ENCODE results near the gene ENHO. TPM values are rescaled to one million over a fixed set of nuclear protein-coding genes. Genes with fewer than 3 reads are reported as not detected.
A peak's percentile ranks its signal among the peaks of the same experiment; 100 is the strongest.

The ENHO gene
- total RNA-seq, 1 donor from 2014 or later = not detected

DNA sequence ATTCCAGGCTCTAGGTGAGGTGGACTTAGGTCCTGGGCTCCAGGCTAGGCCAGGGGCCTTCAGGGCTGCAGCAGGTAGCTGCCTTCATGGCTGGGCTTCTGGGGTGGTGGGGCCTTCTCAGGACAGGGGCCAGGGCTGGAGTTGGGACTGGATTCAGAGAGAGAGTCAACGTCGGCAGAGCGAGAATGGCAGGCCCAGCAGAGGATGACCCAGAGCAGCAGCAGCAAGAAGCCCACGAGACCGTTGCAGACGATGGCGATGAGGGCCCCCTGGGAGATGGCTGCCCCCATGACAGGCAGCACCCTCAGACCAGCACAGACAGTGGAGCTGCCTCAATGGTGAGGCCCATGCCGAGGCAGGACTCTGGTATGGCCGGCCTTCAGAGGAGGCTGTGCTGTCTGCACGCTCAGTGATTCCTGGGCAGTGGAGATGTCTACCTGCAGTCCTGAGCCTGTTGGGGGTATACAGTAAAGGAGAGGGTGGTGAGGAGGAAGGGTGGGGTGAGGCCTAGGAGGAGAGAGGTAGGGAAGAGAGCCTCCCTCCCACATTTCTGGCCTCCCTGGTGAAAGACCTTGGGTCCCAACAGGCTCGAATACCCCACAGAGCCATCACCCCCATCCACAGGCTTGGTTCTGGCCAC is 1.3 kb downstream of the ENHO start:
- TF ChIP-seq, protein P1, sequence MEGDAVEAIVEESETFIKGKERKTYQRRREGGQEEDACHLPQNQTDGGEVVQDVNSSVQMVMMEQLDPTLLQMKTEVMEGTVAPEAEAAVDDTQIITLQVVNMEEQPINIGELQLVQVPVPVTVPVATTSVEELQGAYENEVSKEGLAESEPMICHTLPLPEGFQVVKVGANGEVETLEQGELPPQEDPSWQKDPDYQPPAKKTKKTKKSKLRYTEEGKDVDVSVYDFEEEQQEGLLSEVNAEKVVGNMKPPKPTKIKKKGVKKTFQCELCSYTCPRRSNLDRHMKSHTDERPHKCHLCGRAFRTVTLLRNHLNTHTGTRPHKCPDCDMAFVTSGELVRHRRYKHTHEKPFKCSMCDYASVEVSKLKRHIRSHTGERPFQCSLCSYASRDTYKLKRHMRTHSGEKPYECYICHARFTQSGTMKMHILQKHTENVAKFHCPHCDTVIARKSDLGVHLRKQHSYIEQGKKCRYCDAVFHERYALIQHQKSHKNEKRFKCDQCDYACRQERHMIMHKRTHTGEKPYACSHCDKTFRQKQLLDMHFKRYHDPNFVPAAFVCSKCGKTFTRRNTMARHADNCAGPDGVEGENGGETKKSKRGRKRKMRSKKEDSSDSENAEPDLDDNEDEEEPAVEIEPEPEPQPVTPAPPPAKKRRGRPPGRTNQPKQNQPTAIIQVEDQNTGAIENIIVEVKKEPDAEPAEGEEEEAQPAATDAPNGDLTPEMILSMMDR (IDR thresholded peaks at IDR 0.05; ENCODE audit: insufficient read depth, low read length, severe bottlenecking) = no peak
- DNase-seq (ENCODE audit: low read depth) (no peak), FAIRE-seq (no peak)
- peaks cover 15% of the 10 kb centered on the region for H3K27me3 ChIP-seq (ENCODE audit: control insufficient read depth, insufficient read depth, low read length)
- no peaks in the 10 kb centered on the region for H3K36me3 ChIP-seq (ENCODE audit: control insufficient read depth, insufficient read depth, low read length)
- no peak overlapping the region for H3K4me3 ChIP-seq (ENCODE audit: low read depth, low read length)

DNA sequence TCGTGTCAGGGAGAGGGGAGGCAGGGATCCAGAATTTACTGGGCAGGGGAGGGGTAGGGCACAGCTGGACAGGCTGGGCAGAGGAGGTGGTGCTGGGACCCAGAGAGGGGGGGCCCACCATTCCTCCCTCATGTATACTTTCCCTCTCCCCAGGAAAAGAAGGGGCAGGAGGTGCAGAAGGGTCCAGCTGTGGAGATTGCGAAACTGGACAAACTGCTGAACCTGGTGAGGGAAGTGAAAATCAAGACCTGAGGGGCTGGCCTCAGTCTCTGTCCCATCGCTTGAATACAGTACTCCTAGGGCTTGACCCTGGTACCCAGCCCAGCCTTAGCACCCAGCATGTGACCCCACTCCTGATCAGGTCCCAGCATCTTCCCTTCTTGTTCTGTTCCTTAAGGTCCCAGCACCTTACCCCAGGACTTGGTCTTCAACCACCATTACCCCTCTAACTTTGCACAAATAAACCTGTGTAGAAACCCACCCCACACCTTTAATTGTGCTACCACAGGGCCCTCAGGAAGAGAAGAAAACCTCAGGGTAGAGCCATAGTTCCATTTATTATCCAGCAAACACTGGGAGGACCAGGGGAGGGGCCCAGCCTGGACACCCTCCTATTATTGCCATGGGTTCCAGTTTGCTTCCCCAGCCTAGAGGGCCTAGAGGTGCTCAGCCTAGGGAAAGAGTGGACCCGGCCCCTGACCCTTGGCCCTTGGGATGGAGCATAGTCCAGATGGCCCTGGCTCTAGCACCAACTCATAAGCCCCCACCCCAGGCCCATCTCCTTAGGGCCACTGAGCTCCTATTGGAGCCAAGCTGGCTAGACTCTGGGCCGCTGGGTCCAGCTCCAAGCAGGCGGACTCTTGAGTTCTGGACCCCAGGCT is 2.0 kb downstream of the ENHO start:
- Histone ChIP-seq H3K27me3 (ENCODE audit: control insufficient read depth, insufficient read depth, low read length) (peaks cover 12% of the 10 kb centered on the region), H3K36me3 (ENCODE audit: control insufficient read depth, insufficient read depth, low read length) (no peaks in the 10 kb centered on the region), H3K4me3 (ENCODE audit: low read depth, low read length) (no peak overlapping the region)
- TF ChIP-seq, protein P1 (IDR thresholded peaks at IDR 0.05; ENCODE audit: insufficient read depth, low read length, severe bottlenecking) = no peak
- DNase-seq (ENCODE audit: low read depth) = no peak
- FAIRE-seq = no peak

DNA sequence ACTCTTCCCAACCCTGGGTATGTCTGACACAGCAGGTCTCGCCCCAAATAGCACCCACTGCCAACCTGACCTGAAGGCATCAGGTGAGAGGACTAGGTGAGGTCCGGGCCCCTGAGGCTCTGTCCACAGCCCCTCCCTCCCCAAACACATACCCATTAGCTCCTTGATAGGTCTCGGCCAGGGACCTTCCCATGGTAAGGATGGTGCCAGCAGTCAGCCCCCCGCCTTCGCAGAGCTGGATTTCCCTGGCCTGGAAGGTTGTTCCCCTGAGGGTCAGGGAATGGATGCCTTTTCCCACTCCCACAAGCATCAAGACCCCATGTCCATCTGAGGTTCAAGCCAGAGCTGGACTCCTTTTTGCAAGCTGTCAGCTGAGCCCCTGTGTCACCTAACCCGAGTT is 2.7 kb downstream of the ENHO start:
- no peak overlapping the region for H3K4me3 ChIP-seq (ENCODE audit: low read depth, low read length)
- FAIRE-seq (no peak), DNase-seq (ENCODE audit: low read depth) (no peak)
- H3K36me3 ChIP-seq (ENCODE audit: control insufficient read depth, insufficient read depth, low read length) = no peaks in the 10 kb centered on the region
- TF ChIP-seq, protein P1 (IDR thresholded peaks at IDR 0.05; ENCODE audit: insufficient read depth, low read length, severe bottlenecking) = no peak
- H3K27me3 ChIP-seq (ENCODE audit: control insufficient read depth, insufficient read depth, low read length) = peaks cover 9% of the 10 kb centered on the region

DNA sequence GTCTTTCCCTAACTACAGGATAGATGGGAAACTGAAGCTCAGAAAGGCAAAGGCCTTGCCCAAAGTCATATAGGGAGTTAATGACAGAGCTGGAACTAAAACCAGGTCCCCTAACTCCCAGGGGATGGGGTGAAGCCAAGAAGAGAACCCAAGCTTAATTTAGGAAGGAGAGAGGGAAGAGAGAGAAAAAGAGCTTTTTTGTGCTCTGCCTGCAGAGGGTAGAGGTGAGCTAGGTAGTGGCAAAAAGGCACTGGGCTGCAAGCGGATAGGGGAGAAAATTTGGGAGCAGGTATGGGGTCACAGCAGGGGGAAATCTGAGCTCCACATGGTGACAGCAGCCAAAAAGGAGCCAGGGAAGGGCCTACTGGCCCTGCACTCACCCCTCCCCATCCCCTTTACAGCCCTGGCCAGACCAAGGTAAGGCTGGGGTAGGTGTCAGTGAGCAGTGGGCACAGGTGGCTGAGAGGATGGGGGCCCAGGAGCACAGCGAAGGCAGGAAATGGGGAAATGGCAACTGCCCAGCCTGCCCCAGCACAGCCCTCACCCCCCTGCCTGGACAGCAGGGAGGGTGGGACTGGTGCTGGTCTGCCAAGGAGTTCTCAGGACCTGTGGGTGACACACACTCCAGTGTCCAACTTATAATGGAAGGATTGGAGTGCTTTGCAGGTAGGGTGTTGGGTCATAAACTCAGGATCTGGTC is 3.3 kb downstream of the ENHO start:
- Histone ChIP-seq H3K36me3 (ENCODE audit: control insufficient read depth, insufficient read depth, low read length) (no peaks in the 10 kb centered on the region), H3K4me3 (ENCODE audit: low read depth, low read length) (no peak overlapping the region), H3K27me3 (ENCODE audit: control insufficient read depth, insufficient read depth, low read length) (peaks cover 13% of the 10 kb centered on the region)
- DNase-seq (ENCODE audit: low read depth) = no peak
- TF ChIP-seq, protein P1 (IDR thresholded peaks at IDR 0.05; ENCODE audit: insufficient read depth, low read length, severe bottlenecking) = peak; percentile 14
- no peak for FAIRE-seq

DNA sequence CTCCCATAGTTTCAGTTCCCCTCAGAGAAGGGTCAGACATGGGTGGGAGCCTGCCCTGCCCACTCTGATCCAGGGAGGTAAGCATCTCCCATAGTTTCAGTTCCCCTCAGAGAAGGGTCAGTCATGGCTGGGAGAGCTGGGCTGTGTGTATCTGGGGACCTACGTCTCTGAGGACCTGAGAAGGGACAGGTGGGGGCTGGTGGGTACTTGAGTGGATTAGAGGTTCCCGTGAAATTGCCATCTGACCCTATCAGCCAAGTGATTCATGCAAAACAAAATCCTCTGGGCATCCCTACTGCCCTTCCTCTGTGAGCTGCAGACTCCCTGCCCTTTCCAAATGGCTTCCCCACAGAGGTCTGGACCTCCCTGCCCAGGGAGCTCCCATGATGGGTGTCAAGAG is 3.9 kb downstream of the ENHO start:
- FAIRE-seq = no peak
- DNase-seq (ENCODE audit: low read depth) = no peak
- Histone ChIP-seq H3K27me3 (ENCODE audit: control insufficient read depth, insufficient read depth, low read length) (peaks cover 13% of the 10 kb centered on the region), H3K4me3 (ENCODE audit: low read depth, low read length) (no peak overlapping the region), H3K36me3 (ENCODE audit: control insufficient read depth, insufficient read depth, low read length) (no peaks in the 10 kb centered on the region)
- TF ChIP-seq, protein P1 (IDR thresholded peaks at IDR 0.05; ENCODE audit: insufficient read depth, low read length, severe bottlenecking) = no peak

All from bronchial epithelial cell (primary cell).